Measurements from ENCODE around the gene PTGFRN. TPM values are rescaled to one million over a fixed set of nuclear protein-coding genes. Genes with fewer than 3 reads are reported as not detected.

PTGFRN gene
- total RNA-seq, 3 donors from 2014 or later (not counting 1 experiment from before 2014, with no cell fraction given), result 0.71 to 1.4 (median 0.79) TPM

DNA sequence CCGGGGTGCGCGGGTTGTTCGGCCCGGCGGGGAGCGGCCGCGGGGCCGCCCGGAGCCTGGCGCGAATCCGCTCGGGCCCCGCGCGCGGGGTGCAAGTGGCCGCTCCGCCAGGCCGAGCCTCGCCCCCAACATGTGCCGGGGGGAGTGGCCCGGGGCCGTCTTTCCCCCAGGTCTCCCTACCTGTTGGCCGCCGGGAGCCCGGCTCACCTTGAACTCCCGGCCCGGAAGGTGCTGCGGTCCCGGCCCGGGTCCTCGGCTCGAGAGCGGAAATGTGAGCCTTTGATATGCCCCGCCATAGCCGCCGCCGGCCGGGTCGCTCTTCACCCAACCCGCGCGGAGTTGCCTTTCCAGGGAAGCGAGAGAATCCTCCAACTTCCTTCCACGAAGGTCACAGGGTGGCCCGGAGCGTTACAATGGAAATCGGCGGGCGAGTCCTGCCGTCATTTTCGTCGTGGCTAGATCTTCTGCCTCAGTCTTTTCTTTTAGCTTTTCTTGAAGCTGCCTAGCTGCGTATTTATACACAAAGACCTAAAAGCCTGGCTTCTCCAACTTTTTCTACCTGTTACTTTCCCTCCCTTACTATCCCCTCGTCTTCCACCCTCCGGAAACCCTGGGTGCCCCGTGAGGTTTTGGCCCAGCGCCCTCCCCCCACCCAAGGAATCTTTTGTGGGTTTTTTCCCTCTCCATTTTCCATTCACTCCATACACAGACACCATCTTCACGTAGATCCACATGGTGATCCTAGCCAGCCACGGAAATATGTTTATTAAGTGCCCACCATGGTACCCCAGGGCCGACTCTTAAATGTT lies 867 bp downstream of the PTGFRN start:
- H3K27ac Mint-ChIP-seq, result no peak overlapping the region
- Histone ChIP-seq H3K27ac (ENCODE audit: low read length) (no peak overlapping the region), H3K27me3 (ENCODE audit: control insufficient read depth, insufficient read depth, low read length) (peaks cover 15% of the 10 kb centered on the region), H3K4me3 (ENCODE audit: low read length) (peak overlapping the region; percentile 28), H3K9me3 (ENCODE audit: control insufficient read depth, insufficient read depth, low read length) (no peaks in the 10 kb centered on the region), H3K36me3 (ENCODE audit: control insufficient read depth, insufficient read depth, low read length) (no peaks in the 10 kb centered on the region), H3K4me1 (ENCODE audit: control insufficient read depth, insufficient read depth, low read length) (peaks cover 13% of the 10 kb centered on the region)
- peaks cover 22 to 30% of the 10 kb centered on the region in 2 donors for H3K27me3 Mint-ChIP-seq (ENCODE audit: low read depth in 2 of 2)
- TF ChIP-seq CTCF (IDR thresholded peaks at IDR 0.05), result no peak
- H3K4me3 Mint-ChIP-seq, result no peak overlapping the region
- DNase-seq (peak in 1 of 2 donors; percentile 64), ATAC-seq (peak in 2 of 3 donors; percentile 52 to 71)
- no peaks in the 10 kb centered on the region for H3K36me3 Mint-ChIP-seq
- WGBS (ENCODE audit: insufficient coverage), result 7% methylated on average over 64 of the region's 64 CpGs
- H3K9me3 Mint-ChIP-seq, result no peaks in the 10 kb centered on the region
- intact Hi-C loops (cut with micrococcal nuclease), result no loop called here
- peaks cover 0 to 8% of the 10 kb centered on the region in 2 donors for H3K4me1 Mint-ChIP-seq

DNA sequence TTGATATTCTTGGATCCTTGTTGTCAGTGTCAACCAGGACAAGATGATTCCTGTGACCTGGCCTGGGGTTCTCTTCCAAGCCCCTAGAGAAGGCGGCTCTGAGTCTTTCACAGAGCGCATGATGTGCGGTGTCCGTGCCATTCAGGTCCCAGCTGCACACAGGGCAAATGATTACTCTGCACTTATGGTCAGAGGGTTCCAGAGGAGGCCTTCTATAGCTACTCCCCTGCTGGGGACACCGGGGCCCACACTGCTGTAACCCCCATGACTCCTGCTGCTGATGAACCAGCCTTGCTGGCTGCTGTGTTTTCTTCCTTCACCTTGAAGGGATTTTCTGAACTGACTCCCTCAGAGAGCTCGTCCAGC lies 1.5 kb downstream of the PTGFRN start:
- WGBS (ENCODE audit: insufficient coverage), result 96% methylated on average over 6 of the region's 6 CpGs
- Histone ChIP-seq H3K4me3 (ENCODE audit: low read length) (no peak overlapping the region), H3K27me3 (ENCODE audit: control insufficient read depth, insufficient read depth, low read length) (peaks cover 15% of the 10 kb centered on the region), H3K36me3 (ENCODE audit: control insufficient read depth, insufficient read depth, low read length) (no peaks in the 10 kb centered on the region), H3K9me3 (ENCODE audit: control insufficient read depth, insufficient read depth, low read length) (no peaks in the 10 kb centered on the region), H3K4me1 (ENCODE audit: control insufficient read depth, insufficient read depth, low read length) (peaks cover 13% of the 10 kb centered on the region), H3K27ac (ENCODE audit: low read length) (no peak overlapping the region)
- ATAC-seq (no peak), DNase-seq (no peak)
- Mint-ChIP-seq H3K27me3 (ENCODE audit: low read depth in 2 of 2) (peaks cover 22 to 30% of the 10 kb centered on the region in 2 donors), H3K36me3 (no peaks in the 10 kb centered on the region), H3K4me3 (no peak overlapping the region), H3K4me1 (peaks cover 0 to 8% of the 10 kb centered on the region in 2 donors), H3K9me3 (no peaks in the 10 kb centered on the region), H3K27ac (no peak overlapping the region)
- no peak for TF ChIP-seq CTCF (IDR thresholded peaks at IDR 0.05)
- intact Hi-C loops (cut with micrococcal nuclease), result no loop called here

- no peaks in the 10 kb centered on the region for H3K9me3 Mint-ChIP-seq
- no peak overlapping the region for H3K27ac Mint-ChIP-seq
- Histone ChIP-seq H3K4me3 (ENCODE audit: low read length) (no peak overlapping the region), H3K27me3 (ENCODE audit: control insufficient read depth, insufficient read depth, low read length) (peaks cover 15% of the 10 kb centered on the region), H3K4me1 (ENCODE audit: control insufficient read depth, insufficient read depth, low read length) (peaks cover 13% of the 10 kb centered on the region), H3K27ac (ENCODE audit: low read length) (no peak overlapping the region), H3K36me3 (ENCODE audit: control insufficient read depth, insufficient read depth, low read length) (no peaks in the 10 kb centered on the region), H3K9me3 (ENCODE audit: control insufficient read depth, insufficient read depth, low read length) (no peaks in the 10 kb centered on the region)
- DNase-seq, result no peak
- 85% methylated on average over 6 of the region's 6 CpGs for WGBS (ENCODE audit: insufficient coverage)
- peaks cover 20 to 23% of the 10 kb centered on the region in 2 donors for H3K27me3 Mint-ChIP-seq (ENCODE audit: low read depth in 2 of 2)
- peaks cover 0 to 8% of the 10 kb centered on the region in 2 donors for H3K4me1 Mint-ChIP-seq
- no peak for TF ChIP-seq CTCF (IDR thresholded peaks at IDR 0.05)
- intact Hi-C loops (cut with micrococcal nuclease), result no loop called here
- no peak for ATAC-seq
- H3K4me3 Mint-ChIP-seq, result no peak overlapping the region
- H3K36me3 Mint-ChIP-seq, result no peaks in the 10 kb centered on the region
These were observed 2.2 kb downstream of the PTGFRN start for GRCh38 chr1:116911779-116912469.
